HCT116 (cell line): ENCODE results near the gene TMPRSS9. TPM values are rescaled to one million over a fixed set of nuclear protein-coding genes. Genes with fewer than 3 reads are reported as not detected.

Experiments used
- ATAC-seq: fragments of 200-7000 bp; cut with Tn5 transposase; 2 replicates; pipeline ENCODE4 v1.9.1; 2020; ENCODE audit warnings: mild to moderate bottlenecking, moderate library complexity
- BruUV-seq: library from RNA; stranded (reverse); fragments of 400-500 nt; replicated peaks from 2 replicates; lab custom pipeline; 2021; lab: Mats Ljungman, UMichigan
- CTCF ChIA-PET: fragments of 300-600 bp; sonication (Branson Sonifier 250); formaldehyde crosslinking; loops from one replicate; lab custom pipeline; 2021; ENCODE audit warnings: antibody characterized with exemption; lab: Charles Lee
- POLR2A ChIA-PET: fragments of 300-600, 350-600 bp; sonication (Branson Sonifier 250); formaldehyde crosslinking; loops from one replicate; lab custom pipeline; 2021; ENCODE audit warnings: antibody characterized with exemption; lab: Charles Lee
- RAD21 ChIA-PET, 2 experiments: fragments of 300-600 bp; sonication (Branson Sonifier 250); formaldehyde crosslinking; loops; one replicate each; lab custom pipeline; 2023; ENCODE audit warnings: low total read pairs in 2 of 2; ENCODE audit not compliant: uncharacterized antibody in 2 of 2, unreplicated experiment in 2 of 2, low non-redundant PET in 1 of 2; lab: Charles Lee
- DNase-seq: peaks from one replicate; pipeline ENCODE4 v3.0.0-alpha.2; 2010; ENCODE audit warnings: low read depth, low spot score
- H2AFZ ChIP-seq: fragments of 200-600 bp; shearing (Covaris generic), sonication (generic); 2 replicates; pipeline ENCODE4 v1.6.1; 2017; ENCODE audit warnings: low read depth, mixed run types, mixed read lengths, antibody characterized with exemption, low read length; ENCODE audit not compliant: poor library complexity, severe bottlenecking
- H3K27ac ChIP-seq: 2 replicates; pipeline ENCODE4 v1.5.1; 2012; ENCODE audit warnings: low read depth, low read length
- H3K27me3 ChIP-seq: fragments of 200-600 bp; sonication (generic); 2 replicates; pipeline ENCODE4 v1.6.1; 2016; ENCODE audit warnings: mixed run types, low read length, mixed read lengths; ENCODE audit not compliant: insufficient read depth
- H3K36me3 ChIP-seq, 2 experiments: fragments of 200-500 bp in 1 of 2; fragments of 200-600 bp in 1 of 2; sonication (Bioruptor generic) in 1 of 2; sonication (generic) in 1 of 2; 2 replicates each; pipeline versions ENCODE4 v1.5.1 to v1.6.1; 2014 to 2016; ENCODE audit warnings: low read length in 2 of 2, inconsistent platforms in 1 of 2, mixed read lengths in 1 of 2, mixed run types in 1 of 2; ENCODE audit not compliant: insufficient read depth in 2 of 2, control insufficient read depth in 1 of 2
- H3K4me1 ChIP-seq, 2 experiments: fragments of 200-600 bp in 1 of 2; sonication (generic) in 1 of 2; 2 replicates each; pipeline versions ENCODE4 v1.5.1 to v1.6.1; 2012 to 2017; ENCODE audit warnings: low read length in 2 of 2, inconsistent platforms in 1 of 2, mild to moderate bottlenecking in 1 of 2, mixed read lengths in 1 of 2, mixed run types in 1 of 2, moderate library complexity in 1 of 2; ENCODE audit not compliant: insufficient read depth in 2 of 2, control insufficient read depth in 1 of 2
- H3K4me2 ChIP-seq: fragments of 200-600 bp; sonication (generic); 2 replicates; pipeline ENCODE4 v1.6.1; 2017; ENCODE audit warnings: mixed run types, low read length, mixed read lengths
- H3K4me3 ChIP-seq, 2 experiments: fragments of 200-600 bp in 1 of 2; sonication (generic) in 1 of 2; replicated peaks in 1 of 2; 2 replicates each; pipeline ENCODE4 v1.5.1; 2011 to 2016; ENCODE audit warnings: low read length in 2 of 2, control low read depth in 1 of 2, low read depth in 1 of 2, mild to moderate bottlenecking in 1 of 2, mixed read lengths in 1 of 2, mixed run types in 1 of 2
- H3K79me2 ChIP-seq: fragments of 200-600 bp; sonication (generic); 2 replicates; pipeline ENCODE4 v1.6.1; 2017; ENCODE audit warnings: mild to moderate bottlenecking, mixed run types, low read length, moderate library complexity, mixed read lengths; ENCODE audit not compliant: insufficient read depth
- H3K9ac ChIP-seq: fragments of 200-600 bp; sonication (generic); 2 replicates; pipeline ENCODE4 v1.6.1; 2016; ENCODE audit warnings: low read length, mixed read lengths
- H3K9me2 ChIP-seq: fragments of 200-600 bp; sonication (generic), shearing (Covaris generic); 2 replicates; pipeline ENCODE4 v1.6.1; 2017; ENCODE audit warnings: mixed run types, mild to moderate bottlenecking, moderate library complexity; ENCODE audit not compliant: insufficient read depth
- H3K9me3 ChIP-seq, 2 experiments: fragments of 200-500 bp in 1 of 2; fragments of 200-600 bp in 1 of 2; sonication (Bioruptor generic) in 1 of 2; sonication (generic) in 1 of 2; 2 replicates each; pipeline ENCODE4 v1.6.1; 2014 to 2017; ENCODE audit warnings: low read length in 2 of 2, mixed read lengths in 2 of 2, inconsistent platforms in 1 of 2, low read depth in 1 of 2, mild to moderate bottlenecking in 1 of 2, mixed run types in 1 of 2, moderate library complexity in 1 of 2; ENCODE audit not compliant: control insufficient read depth in 1 of 2, insufficient read depth in 1 of 2
- H4K20me1 ChIP-seq: fragments of 200-600 bp; sonication (generic), shearing (Covaris generic); 2 replicates; pipeline ENCODE4 v1.6.1; 2017; ENCODE audit warnings: mixed run types, mild to moderate bottlenecking, moderate library complexity; ENCODE audit not compliant: insufficient read depth
- CBX3 ChIP-seq: IDR thresholded peaks from 2 replicates; pipeline ENCODE4 v1.6.1; 2012; ENCODE audit warnings: low read depth
- CEBPB ChIP-seq: IDR thresholded peaks from 2 replicates; pipeline ENCODE4 v1.6.1; 2012; ENCODE audit warnings: low read depth
- EGR1 ChIP-seq: IDR thresholded peaks from 2 replicates; pipeline ENCODE4 v1.6.1; 2012; ENCODE audit warnings: low read depth
- ELF1 ChIP-seq: IDR thresholded peaks from 2 replicates; pipeline ENCODE4 v1.6.1; 2012; ENCODE audit warnings: low read depth, borderline replicate concordance
- EZH2 ChIP-seq: fragments of 200-600 bp; sonication (generic); IDR thresholded peaks from 2 replicates; pipeline ENCODE4 v1.6.1; 2017; ENCODE audit warnings: antibody characterized with exemption, mixed run types
- EZH2phosphoT487 ChIP-seq: fragments of 200-600 bp; IDR thresholded peaks from 2 replicates; pipeline ENCODE4 v1.6.1; 2018; ENCODE audit warnings: antibody characterized with exemption, borderline replicate concordance
- FOSL1 ChIP-seq: IDR thresholded peaks from 2 replicates; pipeline ENCODE4 v1.6.1; 2012; ENCODE audit warnings: low read depth
- POLR2AphosphoS5 ChIP-seq: IDR thresholded peaks from 2 replicates; pipeline ENCODE4 v1.6.1; 2011; ENCODE audit warnings: mild to moderate bottlenecking, low read depth, low read length, moderate library complexity
- SIN3A ChIP-seq: IDR thresholded peaks from 2 replicates; pipeline ENCODE4 v1.6.1; 2012; ENCODE audit warnings: low read depth
- SRF ChIP-seq: IDR thresholded peaks from 2 replicates; pipeline ENCODE4 v1.6.1; 2012; ENCODE audit warnings: low read depth
- YY1 ChIP-seq: IDR thresholded peaks from 2 replicates; pipeline ENCODE4 v1.6.1; 2011; ENCODE audit warnings: low read length, low read depth, moderate library complexity, mild to moderate bottlenecking; ENCODE audit not compliant: insufficient replicate concordance; ENCODE audit errors: extremely low read depth
- ZFX ChIP-seq: fragments of 450-650 bp; IDR thresholded peaks from 2 replicates; pipeline ENCODE4 v1.6.1; 2017
- intact Hi-C: fragments of 100-400 bp; cut with micrococcal nuclease; formaldehyde crosslinking; loops from 2 replicates; pipeline ENCODE4 v1.10.0; 2022
- total RNA-seq: library from RNA; stranded (reverse); gene quantifications from one replicate; pipeline ENCODE4 v1.2.1, GENCODE V29; 2021; ENCODE audit not compliant: unreplicated experiment
- TF ChIP-seq, protein P1 (sequence below): IDR thresholded peaks from 2 replicates; pipeline ENCODE4 v1.6.1; 2011; ENCODE audit warnings: mild to moderate bottlenecking, low read length, moderate library complexity; ENCODE audit not compliant: insufficient replicate concordance; ENCODE audit errors: extremely low read depth
- TF ChIP-seq, protein P2 (sequence below): IDR thresholded peaks from 2 replicates; pipeline ENCODE4 v1.6.1; 2012; ENCODE audit warnings: low read depth
- TF ChIP-seq, protein P3 (sequence below): IDR thresholded peaks from 2 replicates; pipeline ENCODE4 v1.6.1; 2012

TMPRSS9 gene
- total RNA-seq, 1 experiment from 2014 or later, result not detected

DNA sequence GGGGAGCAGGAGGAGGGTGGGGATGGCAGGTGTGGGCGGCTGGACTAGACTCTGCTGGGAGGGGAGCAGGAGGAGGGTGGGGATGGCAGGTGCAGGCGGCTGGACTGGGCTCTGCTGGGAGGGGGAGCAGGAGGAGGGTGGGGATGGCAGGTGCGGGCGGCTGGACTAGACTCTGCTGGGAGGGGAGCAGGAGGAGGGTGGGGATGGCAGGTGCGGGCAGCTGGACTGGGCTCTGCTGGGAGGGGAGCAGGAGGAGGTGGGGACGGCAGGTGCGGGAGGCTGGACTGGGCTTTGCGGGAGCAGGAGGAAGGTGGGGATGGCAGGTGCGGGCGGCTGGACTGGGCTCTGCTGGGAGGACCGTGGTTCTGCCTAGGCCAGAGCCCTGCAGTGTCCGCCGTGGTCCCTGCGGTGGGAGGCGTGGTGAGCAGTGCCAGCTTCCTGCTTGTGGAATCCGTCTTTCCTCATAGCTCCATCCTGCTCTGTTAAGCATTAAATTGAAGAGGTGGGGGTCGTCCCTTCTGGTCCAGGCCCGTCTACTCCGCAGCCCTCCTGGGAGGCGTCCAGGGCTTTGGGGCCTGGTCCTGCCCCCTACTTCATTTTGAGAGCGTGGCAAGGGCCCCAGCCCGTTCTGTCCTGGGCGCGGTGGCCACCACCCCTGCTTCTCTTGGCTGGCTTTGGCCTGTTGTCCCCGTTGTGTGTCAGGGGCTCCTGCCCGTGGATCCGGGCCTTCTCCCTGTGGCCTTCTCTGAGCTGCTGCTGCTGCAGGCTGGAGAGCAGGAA, 26.8 kb upstream of the TMPRSS9 start:
- BruUV-seq, result no TSS peak
- H3K27ac ChIP-seq, result peak overlapping the region; percentile 22; the same call in 1 of the 2 replicates
- no peaks in the 10 kb centered on the region; the same call in 1 of the 2 replicates for H4K20me1 ChIP-seq
- TF ChIP-seq CEBPB (no peak), ZFX (no peak), CBX3 (no peak), EGR1 (no peak), ELF1 (no peak), YY1 (no peak), EZH2 (no peak), SRF (no peak), SIN3A (no peak), FOSL1 (no peak), EZH2phosphoT487 (no peak), POLR2AphosphoS5 (no peak)
- TF ChIP-seq, protein P1, sequence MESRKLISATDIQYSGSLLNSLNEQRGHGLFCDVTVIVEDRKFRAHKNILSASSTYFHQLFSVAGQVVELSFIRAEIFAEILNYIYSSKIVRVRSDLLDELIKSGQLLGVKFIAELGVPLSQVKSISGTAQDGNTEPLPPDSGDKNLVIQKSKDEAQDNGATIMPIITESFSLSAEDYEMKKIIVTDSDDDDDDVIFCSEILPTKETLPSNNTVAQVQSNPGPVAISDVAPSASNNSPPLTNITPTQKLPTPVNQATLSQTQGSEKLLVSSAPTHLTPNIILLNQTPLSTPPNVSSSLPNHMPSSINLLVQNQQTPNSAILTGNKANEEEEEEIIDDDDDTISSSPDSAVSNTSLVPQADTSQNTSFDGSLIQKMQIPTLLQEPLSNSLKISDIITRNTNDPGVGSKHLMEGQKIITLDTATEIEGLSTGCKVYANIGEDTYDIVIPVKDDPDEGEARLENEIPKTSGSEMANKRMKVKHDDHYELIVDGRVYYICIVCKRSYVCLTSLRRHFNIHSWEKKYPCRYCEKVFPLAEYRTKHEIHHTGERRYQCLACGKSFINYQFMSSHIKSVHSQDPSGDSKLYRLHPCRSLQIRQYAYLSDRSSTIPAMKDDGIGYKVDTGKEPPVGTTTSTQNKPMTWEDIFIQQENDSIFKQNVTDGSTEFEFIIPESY, result no peak
- TF ChIP-seq, protein P2, sequence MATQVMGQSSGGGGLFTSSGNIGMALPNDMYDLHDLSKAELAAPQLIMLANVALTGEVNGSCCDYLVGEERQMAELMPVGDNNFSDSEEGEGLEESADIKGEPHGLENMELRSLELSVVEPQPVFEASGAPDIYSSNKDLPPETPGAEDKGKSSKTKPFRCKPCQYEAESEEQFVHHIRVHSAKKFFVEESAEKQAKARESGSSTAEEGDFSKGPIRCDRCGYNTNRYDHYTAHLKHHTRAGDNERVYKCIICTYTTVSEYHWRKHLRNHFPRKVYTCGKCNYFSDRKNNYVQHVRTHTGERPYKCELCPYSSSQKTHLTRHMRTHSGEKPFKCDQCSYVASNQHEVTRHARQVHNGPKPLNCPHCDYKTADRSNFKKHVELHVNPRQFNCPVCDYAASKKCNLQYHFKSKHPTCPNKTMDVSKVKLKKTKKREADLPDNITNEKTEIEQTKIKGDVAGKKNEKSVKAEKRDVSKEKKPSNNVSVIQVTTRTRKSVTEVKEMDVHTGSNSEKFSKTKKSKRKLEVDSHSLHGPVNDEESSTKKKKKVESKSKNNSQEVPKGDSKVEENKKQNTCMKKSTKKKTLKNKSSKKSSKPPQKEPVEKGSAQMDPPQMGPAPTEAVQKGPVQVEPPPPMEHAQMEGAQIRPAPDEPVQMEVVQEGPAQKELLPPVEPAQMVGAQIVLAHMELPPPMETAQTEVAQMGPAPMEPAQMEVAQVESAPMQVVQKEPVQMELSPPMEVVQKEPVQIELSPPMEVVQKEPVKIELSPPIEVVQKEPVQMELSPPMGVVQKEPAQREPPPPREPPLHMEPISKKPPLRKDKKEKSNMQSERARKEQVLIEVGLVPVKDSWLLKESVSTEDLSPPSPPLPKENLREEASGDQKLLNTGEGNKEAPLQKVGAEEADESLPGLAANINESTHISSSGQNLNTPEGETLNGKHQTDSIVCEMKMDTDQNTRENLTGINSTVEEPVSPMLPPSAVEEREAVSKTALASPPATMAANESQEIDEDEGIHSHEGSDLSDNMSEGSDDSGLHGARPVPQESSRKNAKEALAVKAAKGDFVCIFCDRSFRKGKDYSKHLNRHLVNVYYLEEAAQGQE, result no peak
- TF ChIP-seq, protein P3, sequence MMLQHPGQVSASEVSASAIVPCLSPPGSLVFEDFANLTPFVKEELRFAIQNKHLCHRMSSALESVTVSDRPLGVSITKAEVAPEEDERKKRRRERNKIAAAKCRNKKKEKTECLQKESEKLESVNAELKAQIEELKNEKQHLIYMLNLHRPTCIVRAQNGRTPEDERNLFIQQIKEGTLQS, result no peak
- TF ChIP-seq, all 23 proteins: peak for 0
- Histone ChIP-seq H3K79me2 (peaks cover 79% of the 10 kb centered on the region), H3K9me2 (no peaks in the 10 kb centered on the region), H3K27me3 (no peaks in the 10 kb centered on the region), H3K4me2 (no peak overlapping the region), H3K9me3 (peaks cover 0 to 11% of the 10 kb centered on the region in 2 experiments; a peak in 1 of 4 replicates), H3K4me1 (peaks cover 10 to 19% of the 10 kb centered on the region in 2 experiments), H3K4me3 (no peak overlapping the region), H2AFZ (no peak overlapping the region), H3K36me3 (no peaks in the 10 kb centered on the region), H3K9ac (no peak overlapping the region)
- intact Hi-C loops, result no loop called here
- ChIA-PET RAD21 (no interaction called here), CTCF (no interaction called here), POLR2A (no interaction called here)
- ATAC-seq, result no peak
- no peak for DNase-seq
